Choroid plexus epithelial cell (primary cell): ENCODE measurements around the gene SH3BP2.
A peak's percentile ranks its signal among the peaks of the same experiment; 100 is the strongest.

Experiments used
- DNase-seq: peaks from one replicate; pipeline ENCODE4 v3.0.0-alpha.2; 2010; ENCODE audit warnings: low read depth
- H3K4me3 ChIP-seq: 2 replicates; pipeline ENCODE4 v1.5.1; 2011; ENCODE audit warnings: low read depth, mild to moderate bottlenecking, control low read depth, low read length, moderate library complexity
- CTCF ChIP-seq: conservative IDR thresholded peaks from 2 replicates; pipeline ENCODE4 v1.5.1; 2011; ENCODE audit warnings: low read depth, mild to moderate bottlenecking, control low read depth, inconsistent platforms, low read length, moderate library complexity

SH3BP2 gene

GRCh38 chr4:2857349-2857927 is 64.6 kb downstream of the SH3BP2 start:
- DNase-seq = no peak
- H3K4me3 ChIP-seq = no peak overlapping the region
- no peak for TF ChIP-seq CTCF

GRCh38 chr4:2858451-2859217 is 65.7 kb downstream of the SH3BP2 start:
- no peak for DNase-seq
- H3K4me3 ChIP-seq = no peak overlapping the region
- no peak for TF ChIP-seq CTCF

GRCh38 chr4:2859514-2859913 is 66.6 kb downstream of the SH3BP2 start:
- no peak overlapping the region for H3K4me3 ChIP-seq
- no peak for TF ChIP-seq CTCF
- no peak for DNase-seq

- no peak overlapping the region for H3K4me3 ChIP-seq
- TF ChIP-seq CTCF = no peak
- DNase-seq = peak; percentile 54
These were observed 67.8 kb downstream of the SH3BP2 start for GRCh38 chr4:2860391-2861348.

GRCh38 chr4:2861631-2862436 is 68.9 kb downstream of the SH3BP2 start:
- H3K4me3 ChIP-seq = no peak overlapping the region
- no peak for DNase-seq
- no peak for TF ChIP-seq CTCF

- H3K4me3 ChIP-seq = no peak overlapping the region
- no peak for DNase-seq
- TF ChIP-seq CTCF = no peak
These were observed 69.6 kb downstream of the SH3BP2 start for GRCh38 chr4:2862528-2862927.
